Measurements from ENCODE around the gene TMEM116. TPM values are rescaled to one million over a fixed set of nuclear protein-coding genes. Genes with fewer than 3 reads are reported as not detected.

Gene TMEM116
- total and polyA plus RNA-seq, 2 of the 4 experiments (the other 2 are of a cell fraction) = 5.5 to 8.4 TPM

GRCh38 chr12:112005419-112006395, 7.3 kb downstream of the TMEM116 start:
- Histone ChIP-seq H2BK5ac (ENCODE audit: low read depth, low read length, poor library complexity, severe bottlenecking) (no peak overlapping the region), H4K5ac (ENCODE audit: low read depth, low read length) (peak overlapping the region; percentile 27), H3K27me3 (ENCODE audit: control insufficient read depth, insufficient read depth, low read length) (no peaks in the 10 kb centered on the region), H4K8ac (ENCODE audit: low read depth in 2 of 2, low read length in 2 of 2) (peak overlapping the region in 1 of 2 experiments; percentile 22; a peak in 1 of 4 replicates), H3K36me3 (ENCODE audit: control insufficient read depth, insufficient read depth, low read length) (no peaks in the 10 kb centered on the region), H3K27ac (ENCODE audit: insufficient read depth, low read length) (no peak overlapping the region), H3K23ac (ENCODE audit: low read depth, low read length) (no peak overlapping the region), H3K79me1 (ENCODE audit: low read depth in 1 of 2, low read length in 2 of 2) (peaks cover 0 to 5% of the 10 kb centered on the region in 2 experiments; a peak in 1 of 4 replicates), H4K91ac (ENCODE audit: insufficient read depth, low read depth, low read length) (peak overlapping the region; percentile 65; the same call in 1 of the 2 replicates), H3K9me3 (ENCODE audit: control insufficient read depth, insufficient read depth, low read length) (no peaks in the 10 kb centered on the region), H2AK9ac (replicated peaks; ENCODE audit: low read depth, low read length, poor library complexity) (peak overlapping the region; percentile 6), H4K20me1 (ENCODE audit: insufficient read depth, low read length) (no peaks in the 10 kb centered on the region), H3K56ac (ENCODE audit: extremely low read depth, insufficient read depth, low read length) (no peak overlapping the region), H2AK5ac (ENCODE audit: low read depth, low read length) (peak overlapping the region; percentile 89), H3K4me1 (ENCODE audit: control insufficient read depth, insufficient read depth, low read length) (peaks cover 7% of the 10 kb centered on the region), H3K4ac (ENCODE audit: low read depth, low read length) (peak overlapping the region; percentile 9; the same call in 1 of the 2 replicates), H3K4me2 (ENCODE audit: low read depth, low read length) (peak overlapping the region; percentile 92), H3K14ac (replicated peaks; ENCODE audit: low read depth, low read length) (no peak overlapping the region), H3K18ac (ENCODE audit: low read depth, low read length) (peak overlapping the region; percentile 17; the same call in 1 of the 2 replicates), H2BK120ac (ENCODE audit: low read depth, low read length) (peak overlapping the region; percentile 64; the same call in 1 of the 2 replicates), H3K9ac (ENCODE audit: low read depth, low read length) (0 out of 2 replicates have a peak overlapping the region, but pooled peaks have one; percentile 9), H3K9me1 (ENCODE audit: insufficient read depth, low read length) (peaks cover 3% of the 10 kb centered on the region; the same call in 1 of the 2 replicates), H2AFZ (replicated peaks; ENCODE audit: low read length, poor library complexity) (peak overlapping the region; percentile 81), H3K4me3 (ENCODE audit: insufficient read depth, low read depth, low read length) (no peak overlapping the region; the same call in 1 of the 2 replicates), H2BK15ac (ENCODE audit: low read depth, low read length) (peak overlapping the region; percentile 56; the same call in 2 of the 3 replicates), H2BK20ac (ENCODE audit: low read depth, low read length) (peak overlapping the region; percentile 68)
- ATAC-seq (ENCODE audit: low read depth) = peak; percentile 63
- in situ Hi-C loops (cut with MboI; ENCODE audit: low sequenced_read_pairs) (no loop called here), intact Hi-C loops (cut with micrococcal nuclease) (no loop called here), dilution Hi-C loops (cut with HindIII; ENCODE audit: low sequenced_read_pairs, unreplicated experiment) (no loop called here)
- peak; percentile 46 for DNase-seq
- CTCF ChIA-PET = no interaction called here
- POLR2A ChIA-PET (ENCODE audit: unreplicated experiment) = interaction anchor here (0.6 kb wide), 1 partner anchor 133 kb away, joined by 6 read pairs; no protein-coding TSS in a partner anchor
- BruUV-seq (replicated peaks) = no TSS peak
- 73 to 100% methylated on average over 1 to 3 of the region's 6 CpGs for WGBS, 2 experiments (ENCODE audit: extremely low coverage in 2 of 2, insufficient read length in 1 of 2)
- peak; percentile 85 for TF ChIP-seq FOS (IDR thresholded peaks at IDR 0.05; ENCODE audit: low read depth, low read length)
- peak; percentile 45; the same call in 1 of the 2 replicates for TF ChIP-seq MAFK (IDR thresholded peaks at IDR 0.05; ENCODE audit: low read depth, low read length)
- no peak for TF ChIP-seq CTCF (conservative IDR thresholded peaks at IDR 0.05; ENCODE audit: low read depth, low read length)
- peak; percentile 94 for TF ChIP-seq NFE2L2 (IDR thresholded peaks at IDR 0.05; ENCODE audit: low read depth, low read length)
